MM.1S (cell line): Measurements from ENCODE around the gene BTBD19.

Source experiments
- DNase-seq: peaks from one replicate; pipeline ENCODE4 v3.0.0-alpha.2; 2015
- H2AFZ ChIP-seq: fragments of 300-600 bp; sonication (generic); 2 replicates; pipeline ENCODE4 v1.6.0; 2016; ENCODE audit warnings: antibody characterized with exemption, low read length
- H3F3A ChIP-seq: fragments of 300-600 bp; sonication (generic); 2 replicates; pipeline ENCODE4 v1.6.1; 2016; ENCODE audit warnings: mild to moderate bottlenecking, antibody characterized with exemption, low read length, moderate library complexity, mixed read lengths; ENCODE audit not compliant: insufficient read depth
- H3K27ac ChIP-seq: fragments of 300-600 bp; sonication (generic); 2 replicates; pipeline ENCODE4 v1.5.1; 2016; ENCODE audit warnings: mild to moderate bottlenecking, low read length
- H3K27me3 ChIP-seq: fragments of 300-600 bp; sonication (generic); replicated peaks from 2 replicates; pipeline ENCODE4 v1.6.0; 2016; ENCODE audit warnings: low read length; ENCODE audit not compliant: insufficient read depth
- H3K36me3 ChIP-seq: fragments of 300-600 bp; sonication (generic); replicated peaks from 2 replicates; pipeline ENCODE4 v1.6.1; 2016; ENCODE audit warnings: mild to moderate bottlenecking, low read length, mixed read lengths; ENCODE audit not compliant: insufficient read depth
- H3K4me1 ChIP-seq: fragments of 300-600 bp; sonication (generic); 2 replicates; pipeline ENCODE4 v1.6.1; 2016; ENCODE audit warnings: low read length, mixed read lengths
- H3K4me2 ChIP-seq: fragments of 300-600 bp; sonication (generic); 2 replicates; pipeline ENCODE4 v1.6.0; 2016; ENCODE audit warnings: low read depth, low read length
- H3K4me3 ChIP-seq: fragments of 300-600 bp; sonication (generic); 2 replicates; pipeline ENCODE4 v1.5.1; 2016; ENCODE audit warnings: low read length, mixed read lengths
- H3K79me2 ChIP-seq: fragments of 300-600 bp; sonication (generic); 2 replicates; pipeline ENCODE4 v1.6.1; 2016; ENCODE audit warnings: mixed run types, low read length, mixed read lengths
- H3K9ac ChIP-seq: fragments of 300-600 bp; sonication (generic); 2 replicates; pipeline ENCODE4 v1.6.1; 2016; ENCODE audit warnings: low read length, mixed read lengths
- H3K9me2 ChIP-seq: fragments of 300-600 bp; sonication (generic); replicated peaks from 2 replicates; pipeline ENCODE4 v1.6.1; 2016; ENCODE audit warnings: mild to moderate bottlenecking, low read length, mixed read lengths; ENCODE audit not compliant: insufficient read depth
- H3K9me3 ChIP-seq: fragments of 300-600 bp; sonication (generic); replicated peaks from 2 replicates; pipeline ENCODE4 v1.6.1; 2016; ENCODE audit warnings: mild to moderate bottlenecking, low read length, mixed read lengths; ENCODE audit not compliant: insufficient read depth
- H4K20me1 ChIP-seq: fragments of 300-600 bp; sonication (generic); 2 replicates; pipeline ENCODE4 v1.6.1; 2016; ENCODE audit warnings: mild to moderate bottlenecking, low read length, moderate library complexity, mixed read lengths; ENCODE audit not compliant: insufficient read depth
- CTCF ChIP-seq: fragments of 300-600 bp; sonication (generic); IDR thresholded peaks from 2 replicates; pipeline ENCODE4 v1.5.1; 2016; ENCODE audit warnings: antibody characterized with exemption, low read length, mixed read lengths
- EZH2 ChIP-seq: fragments of 300-600 bp; sonication (generic); optimal IDR thresholded peaks from 2 replicates; pipeline ENCODE3; 2017; ENCODE audit warnings: low read depth, mild to moderate bottlenecking, antibody characterized with exemption, low read length, mixed read lengths
- EZH2phosphoT487 ChIP-seq: fragments of 300-600 bp; sonication (generic); IDR thresholded peaks from 2 replicates; pipeline ENCODE4 v1.6.1; 2018; ENCODE audit warnings: antibody characterized with exemption, low read length

BTBD19 gene

GRCh38 chr1:44829506-44830384 is 21.4 kb downstream of the BTBD19 start:
- TF ChIP-seq EZH2phosphoT487 (no peak), CTCF (no peak), EZH2 (no peak)
- Histone ChIP-seq H3K27me3 (no peaks in the 10 kb centered on the region), H3K9ac (no peak overlapping the region), H3K9me3 (no peaks in the 10 kb centered on the region), H3K36me3 (no peaks in the 10 kb centered on the region), H3K27ac (no peak overlapping the region), H3F3A (no peaks in the 10 kb centered on the region), H4K20me1 (no peaks in the 10 kb centered on the region), H2AFZ (no peak overlapping the region), H3K4me2 (no peak overlapping the region), H3K79me2 (no peaks in the 10 kb centered on the region), H3K4me1 (no peaks in the 10 kb centered on the region), H3K9me2 (no peaks in the 10 kb centered on the region), H3K4me3 (no peak overlapping the region)
- DNase-seq: no peak

DNA sequence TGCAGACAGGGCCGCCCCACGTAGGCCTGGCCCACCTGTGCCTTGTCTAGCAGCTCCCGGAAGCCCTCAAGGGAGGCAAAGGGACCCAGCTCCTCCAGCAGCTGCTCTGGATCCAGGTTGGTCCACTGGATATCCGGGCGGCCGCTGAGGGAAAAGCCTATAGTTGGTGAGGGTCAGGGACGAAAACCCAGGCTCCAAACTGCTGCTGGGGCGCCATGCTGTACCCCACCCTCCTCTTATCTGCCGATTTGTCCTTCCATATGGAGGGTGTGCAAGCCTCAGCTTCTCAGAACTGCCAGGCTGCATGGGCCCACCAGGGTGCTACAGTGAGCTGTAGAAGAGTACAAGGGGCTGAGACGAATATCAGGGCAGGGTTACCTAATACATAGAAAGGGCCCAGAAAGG is 22.6 kb downstream of the BTBD19 start:
- Histone ChIP-seq H3K4me3 (no peak overlapping the region), H3K4me1 (no peaks in the 10 kb centered on the region), H3K9me3 (no peaks in the 10 kb centered on the region), H3K36me3 (no peaks in the 10 kb centered on the region), H3K9ac (no peak overlapping the region), H2AFZ (no peak overlapping the region), H3F3A (no peaks in the 10 kb centered on the region), H3K9me2 (no peaks in the 10 kb centered on the region), H3K79me2 (no peaks in the 10 kb centered on the region), H3K4me2 (no peak overlapping the region), H4K20me1 (no peaks in the 10 kb centered on the region), H3K27me3 (no peaks in the 10 kb centered on the region), H3K27ac (no peak overlapping the region)
- TF ChIP-seq CTCF (no peak), EZH2phosphoT487 (no peak), EZH2 (no peak)
- DNase-seq: no peak

DNA sequence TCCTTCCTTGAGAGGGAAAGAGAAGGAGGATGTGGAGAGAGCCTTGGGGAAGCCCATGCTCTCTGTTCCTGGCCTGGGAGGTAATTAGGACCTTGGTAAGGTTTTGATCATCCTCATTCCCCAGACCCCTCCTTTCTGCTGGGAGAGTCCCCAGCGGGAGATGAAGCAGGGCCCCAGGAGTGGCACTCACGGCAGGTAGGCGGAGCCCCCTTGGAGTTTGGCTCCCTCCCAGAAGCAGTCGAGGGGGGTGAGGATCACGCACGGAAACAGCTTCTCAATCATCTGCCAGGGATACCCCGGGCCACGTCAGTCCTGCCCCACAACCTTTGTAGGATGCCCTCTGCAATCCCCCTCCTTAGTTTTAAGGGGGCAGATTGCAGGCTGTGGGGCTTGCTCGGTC is 23.2 kb downstream of the BTBD19 start:
- Histone ChIP-seq H3K79me2 (no peaks in the 10 kb centered on the region), H3K9ac (no peak overlapping the region), H3F3A (no peaks in the 10 kb centered on the region), H3K27ac (no peak overlapping the region), H3K27me3 (no peaks in the 10 kb centered on the region), H3K9me3 (no peaks in the 10 kb centered on the region), H3K4me3 (no peak overlapping the region), H3K4me2 (no peak overlapping the region), H3K4me1 (no peaks in the 10 kb centered on the region), H3K36me3 (no peaks in the 10 kb centered on the region), H2AFZ (no peak overlapping the region), H3K9me2 (no peaks in the 10 kb centered on the region), H4K20me1 (no peaks in the 10 kb centered on the region)
- TF ChIP-seq EZH2phosphoT487 (no peak), CTCF (no peak)
- DNase-seq: no peak
